Neuronal stem cell (in vitro differentiated cells): ENCODE results near the gene SERHL2.
"Not testable (repeated sequence)": the region's sequence is repeated elsewhere in the genome, so short reads cannot be mapped to it uniquely, and the experiment has no call there.

Experiments
- DNase-seq: peaks from one replicate; pipeline ENCODE4 v3.0.0-alpha.2; 2013; ENCODE audit warnings: low spot score
- H2AFZ ChIP-seq: one replicate; pipeline ENCODE4 v1.6.1; 2013; ENCODE audit warnings: mild to moderate bottlenecking, low read length, inconsistent platforms
- H2AK5ac ChIP-seq: 2 replicates; pipeline ENCODE4 v1.6.1; 2013; ENCODE audit warnings: low read depth, mild to moderate bottlenecking, inconsistent platforms, low read length, moderate library complexity, mixed read lengths
- H2BK120ac ChIP-seq: 2 replicates; pipeline ENCODE4 v1.6.1; 2013; ENCODE audit warnings: low read depth, mild to moderate bottlenecking, inconsistent platforms, low read length, moderate library complexity, mixed read lengths
- H2BK12ac ChIP-seq: one replicate; pipeline ENCODE4 v1.6.1; 2013; ENCODE audit warnings: low read length, inconsistent platforms
- H2BK15ac ChIP-seq: 2 replicates; pipeline ENCODE4 v1.6.1; 2013; ENCODE audit warnings: mild to moderate bottlenecking, low read length, inconsistent platforms, mixed read lengths
- H2BK5ac ChIP-seq: one replicate; pipeline ENCODE4 v1.6.1; 2013; ENCODE audit warnings: inconsistent platforms, mild to moderate bottlenecking, low read length, moderate library complexity
- H3K14ac ChIP-seq: one replicate; pipeline ENCODE4 v1.6.1; 2013; ENCODE audit warnings: low read length, inconsistent platforms
- H3K18ac ChIP-seq: 2 replicates; pipeline ENCODE4 v1.6.1; 2013; ENCODE audit warnings: low read length, inconsistent platforms
- H3K23ac ChIP-seq: 2 replicates; pipeline ENCODE4 v1.6.1; 2013; ENCODE audit warnings: low read depth, mild to moderate bottlenecking, mixed read lengths, low read length, inconsistent platforms; ENCODE audit not compliant: poor library complexity
- H3K27ac ChIP-seq: replicated peaks from 3 replicates; pipeline ENCODE4 v1.5.1; 2013; ENCODE audit warnings: low read length, inconsistent platforms
- H3K27me3 ChIP-seq, 3 experiments: 2 replicates each; pipeline ENCODE4 v1.6.1; 2013; ENCODE audit warnings: low read length in 3 of 3, mild to moderate bottlenecking in 2 of 3, inconsistent platforms in 1 of 3, low read depth in 1 of 3, mixed read lengths in 1 of 3, moderate library complexity in 1 of 3; ENCODE audit not compliant: control insufficient read depth in 3 of 3, insufficient read depth in 3 of 3
- H3K36me3 ChIP-seq, 2 donors: replicated peaks in 1 of 2; 2 replicates each; pipeline ENCODE4 v1.6.1; 2013; ENCODE audit warnings: low read length in 2 of 2; ENCODE audit not compliant: control insufficient read depth in 2 of 2, insufficient read depth in 2 of 2
- H3K4ac ChIP-seq: 2 replicates; pipeline ENCODE4 v1.6.1; 2013; ENCODE audit warnings: inconsistent platforms, mild to moderate bottlenecking, low read length, moderate library complexity
- H3K4me1 ChIP-seq, 2 donors: 1 replicate in 1 of 2; 2 replicates in 1 of 2; pipeline ENCODE4 v1.6.1; 2013; ENCODE audit warnings: low read length in 2 of 2, low read depth in 1 of 2; ENCODE audit not compliant: control insufficient read depth in 2 of 2, insufficient read depth in 1 of 2
- H3K4me2 ChIP-seq: one replicate; pipeline ENCODE4 v1.6.1; 2013; ENCODE audit warnings: mild to moderate bottlenecking, low read length, inconsistent platforms; ENCODE audit not compliant: insufficient read depth, poor library complexity, severe bottlenecking
- H3K4me3 ChIP-seq, 2 donors: 2 replicates each; pipeline ENCODE4 v1.5.1; 2013; ENCODE audit warnings: low read length in 2 of 2, mild to moderate bottlenecking in 2 of 2, inconsistent platforms in 1 of 2, moderate library complexity in 1 of 2
- H3K79me1 ChIP-seq: one replicate; pipeline ENCODE4 v1.6.1; 2013; ENCODE audit warnings: low read depth, mild to moderate bottlenecking, inconsistent platforms, low read length, moderate library complexity
- H3K9ac ChIP-seq: one replicate; pipeline ENCODE4 v1.6.1; 2013; ENCODE audit warnings: mild to moderate bottlenecking, low read depth, low read length, inconsistent platforms; ENCODE audit not compliant: poor library complexity
- H3K9me3 ChIP-seq, 2 donors: replicated peaks in 1 of 2; 2 replicates each; pipeline versions ENCODE3 to v1.6.1; 2013; ENCODE audit warnings: low read length in 2 of 2, mild to moderate bottlenecking in 2 of 2, inconsistent platforms in 1 of 2, low read depth in 1 of 2, mixed read lengths in 1 of 2, moderate library complexity in 1 of 2; ENCODE audit not compliant: control insufficient read depth in 2 of 2, insufficient read depth in 1 of 2
- H4K8ac ChIP-seq: one replicate; pipeline ENCODE4 v1.6.1; 2013; ENCODE audit warnings: low read depth, mild to moderate bottlenecking, inconsistent platforms, low read length, moderate library complexity
- H4K91ac ChIP-seq: one replicate; pipeline ENCODE4 v1.6.1; 2013; ENCODE audit warnings: low read length, low read depth, mild to moderate bottlenecking, inconsistent platforms; ENCODE audit not compliant: poor library complexity
- WGBS, 2 donors: extraction: QIAGEN DNeasy Blood & Tissue Kit; methylation state at CpG; one replicate each; pipeline ENCODE4 v1.1.7; 2013; ENCODE audit warnings: missing lambda C conversion rate in 2 of 2, mixed read lengths in 1 of 2; ENCODE audit not compliant: insufficient read length in 2 of 2, insufficient replicate concordance in 1 of 2; ENCODE audit errors: extremely low coverage in 2 of 2; 5-methylcytosine and 5-hydroxymethylcytosine counted together

SERHL2 gene

DNA sequence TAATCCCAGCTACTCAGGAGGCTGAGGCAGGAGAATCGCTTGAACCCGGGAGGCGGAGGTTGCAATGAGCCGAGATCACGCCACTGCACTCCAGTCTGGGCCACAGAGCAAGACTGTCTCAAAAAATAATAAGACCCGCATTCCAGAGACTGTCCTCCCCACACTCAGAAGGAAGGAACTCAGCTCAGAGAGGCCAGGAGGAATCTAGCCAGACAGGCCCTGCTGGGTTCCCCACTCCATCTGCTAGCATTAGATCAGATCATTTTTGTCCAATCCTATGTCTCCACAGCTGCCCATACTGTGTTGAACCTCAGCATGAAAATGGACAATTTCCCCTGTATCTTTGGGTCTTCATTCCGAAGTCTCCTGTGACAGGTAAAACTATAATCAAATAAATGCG lies 24.3 kb upstream of the SERHL2 start:
- H3K4me3 ChIP-seq, H3K18ac ChIP-seq, DNase-seq: not testable (repeated sequence)

DNA sequence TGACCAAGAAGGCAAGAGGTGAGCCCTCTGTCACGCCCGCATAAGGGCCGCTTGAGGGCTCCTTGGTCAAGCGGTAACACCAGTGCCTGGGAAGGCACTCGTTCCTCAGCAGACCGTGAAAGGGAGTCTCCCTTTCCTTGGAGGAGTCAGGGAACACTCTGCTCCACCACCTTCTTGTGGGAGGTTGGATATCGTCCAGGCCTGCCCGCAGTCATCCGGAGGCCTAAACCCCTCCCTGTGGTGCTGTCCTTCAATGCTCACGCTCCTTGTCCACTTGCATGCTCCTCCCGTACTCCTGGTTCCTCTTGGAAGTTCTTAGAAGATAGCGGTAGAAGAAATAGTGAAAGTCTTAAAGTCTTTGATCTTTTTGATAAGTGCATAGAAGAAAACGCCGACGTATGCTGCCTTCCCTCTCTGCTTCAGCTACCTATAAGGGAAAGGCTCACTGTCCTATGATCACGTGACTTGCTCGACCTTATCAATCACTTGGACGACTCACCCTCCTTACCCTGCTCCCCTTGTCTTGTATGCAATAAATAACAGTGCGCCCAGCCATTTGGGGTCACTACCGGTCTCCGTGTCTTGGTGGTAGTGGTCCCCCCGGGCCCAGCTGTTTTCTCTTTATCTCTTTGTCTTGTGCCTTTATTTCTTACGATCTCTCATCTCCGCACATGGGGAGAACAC lies 22.2 kb upstream of the SERHL2 start:
- WGBS, 2 donors = no CpG with 5 or more reads among the region's 24 CpGs
- not testable (repeated sequence) for H4K91ac ChIP-seq, H3K79me1 ChIP-seq, H2AFZ ChIP-seq, H2BK120ac ChIP-seq, H3K14ac ChIP-seq, H2BK15ac ChIP-seq, H2BK5ac ChIP-seq, H3K9ac ChIP-seq, H3K18ac ChIP-seq, H2AK5ac ChIP-seq, H4K8ac ChIP-seq, H3K4ac ChIP-seq, DNase-seq, H3K9me3 ChIP-seq, H3K23ac ChIP-seq, H3K36me3 ChIP-seq, H3K4me1 ChIP-seq, H3K27ac ChIP-seq, H3K4me3 ChIP-seq, H3K4me2 ChIP-seq, H2BK12ac ChIP-seq
- peaks cover 0 to 12% (median 0%) of the 10 kb centered on the region in 3 experiments for H3K27me3 ChIP-seq

More for the DNA sequence above, 24.3 kb upstream of the SERHL2 start:
- H3K14ac ChIP-seq, H4K8ac ChIP-seq, H3K4me2 ChIP-seq, H3K9ac ChIP-seq, H2AK5ac ChIP-seq, H2BK120ac ChIP-seq, H2BK15ac ChIP-seq, H3K36me3 ChIP-seq, H2BK5ac ChIP-seq, H4K91ac ChIP-seq, H2BK12ac ChIP-seq, H3K23ac ChIP-seq, H3K79me1 ChIP-seq, H3K4ac ChIP-seq, H2AFZ ChIP-seq, H3K27ac ChIP-seq, H3K4me1 ChIP-seq, H3K9me3 ChIP-seq: not testable (repeated sequence)
- no CpG with 5 or more reads among the region's 8 CpGs for WGBS, 2 donors
- peaks cover 0 to 12% (median 0%) of the 10 kb centered on the region in 3 experiments for H3K27me3 ChIP-seq

DNA sequence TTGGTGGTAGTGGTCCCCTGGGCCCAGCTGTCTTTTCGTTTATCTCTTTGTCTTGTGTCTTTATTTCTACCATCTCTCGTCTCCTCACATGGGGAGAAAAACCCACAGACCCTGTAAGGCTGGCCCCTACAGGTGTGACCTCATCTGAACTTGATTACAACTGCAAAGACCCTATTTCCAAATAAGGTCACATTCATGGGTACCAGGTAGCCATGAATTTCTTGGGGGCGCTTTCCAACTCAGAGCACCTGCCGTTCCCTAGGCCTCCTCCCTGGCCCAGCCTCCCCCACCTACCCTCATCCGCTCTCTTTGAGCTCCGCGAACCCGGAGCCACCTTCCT lies 20.1 kb upstream of the SERHL2 start:
- H2BK15ac ChIP-seq = no peak overlapping the region
- H3K23ac ChIP-seq = no peak overlapping the region
- no peak overlapping the region for H3K18ac ChIP-seq
- peaks cover 0 to 9% of the 10 kb centered on the region in 2 donors for H3K4me1 ChIP-seq
- no CpG with 5 or more reads among the region's 8 CpGs for WGBS, 2 donors
- no peak overlapping the region for H2BK12ac ChIP-seq
- no peak overlapping the region for H3K27ac ChIP-seq
- peaks cover 0 to 7% (median 0%) of the 10 kb centered on the region in 3 experiments for H3K27me3 ChIP-seq
- peak overlapping the region; percentile 44 for H3K9ac ChIP-seq
- no peak overlapping the region for H3K4ac ChIP-seq
- no peak overlapping the region for H3K4me3 ChIP-seq
- DNase-seq = no peak
- no peak overlapping the region for H4K8ac ChIP-seq
- H3K79me1 ChIP-seq = no peaks in the 10 kb centered on the region
- H4K91ac ChIP-seq = no peak overlapping the region
- peak overlapping the region; percentile 69 for H2AFZ ChIP-seq
- H3K9me3 ChIP-seq = no peaks in the 10 kb centered on the region
- no peak overlapping the region for H3K14ac ChIP-seq
- no peaks in the 10 kb centered on the region for H3K36me3 ChIP-seq
- no peak overlapping the region for H2BK120ac ChIP-seq
- H2AK5ac ChIP-seq = no peak overlapping the region
- no peak overlapping the region for H3K4me2 ChIP-seq
- no peak overlapping the region for H2BK5ac ChIP-seq

DNA sequence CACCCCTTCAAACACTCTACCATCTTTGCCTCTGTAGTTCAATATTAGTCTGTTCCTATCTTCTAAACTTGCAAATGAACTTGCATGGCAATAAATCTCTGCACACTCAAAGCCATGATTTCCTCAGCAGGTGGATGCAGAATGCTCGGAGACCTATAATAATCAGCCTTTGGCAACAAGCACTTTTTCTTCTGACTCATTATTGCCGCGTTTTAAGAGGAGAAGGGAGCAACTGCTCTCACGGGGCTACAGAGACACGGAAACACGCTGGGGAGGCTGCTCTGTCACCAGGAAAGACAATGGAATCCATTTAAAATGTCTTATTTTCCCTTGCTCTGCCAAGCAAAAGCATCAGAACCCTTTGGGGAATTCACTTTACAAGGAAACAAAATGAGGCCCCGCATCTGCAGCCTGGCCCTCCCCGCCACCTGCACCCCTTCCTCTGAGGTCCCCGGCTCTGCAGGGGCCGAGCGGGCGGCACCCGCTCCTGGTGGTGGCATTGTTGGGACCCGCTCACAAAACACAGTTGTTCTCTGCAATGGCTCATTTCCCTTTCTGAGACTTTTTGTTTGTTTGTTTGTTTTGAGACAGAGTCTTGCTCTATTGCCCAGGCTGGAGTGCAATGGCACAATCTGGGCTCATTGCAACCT lies 18.5 kb upstream of the SERHL2 start:
- H3K4me3 ChIP-seq, H4K8ac ChIP-seq, H3K14ac ChIP-seq, H2AK5ac ChIP-seq, H3K27me3 ChIP-seq, H3K18ac ChIP-seq, H3K27ac ChIP-seq, H2BK12ac ChIP-seq, H3K36me3 ChIP-seq, DNase-seq, H2AFZ ChIP-seq, H3K4me1 ChIP-seq, H3K9me3 ChIP-seq, H4K91ac ChIP-seq, H2BK5ac ChIP-seq, H3K4ac ChIP-seq, H3K9ac ChIP-seq, H2BK15ac ChIP-seq, H2BK120ac ChIP-seq, H3K23ac ChIP-seq, H3K79me1 ChIP-seq, H3K4me2 ChIP-seq: not testable (repeated sequence)
- WGBS, 2 donors = no CpG with 5 or more reads among the region's 14 CpGs
